Mesenteric fat pad (tissue), 1 donor: ENCODE results near the gene SLC22A8. TPM values are rescaled to one million over a fixed set of nuclear protein-coding genes. Genes with fewer than 3 reads are reported as not detected.
"Not testable (repeated sequence)": the region's sequence is repeated elsewhere in the genome, so short reads cannot be mapped to it uniquely, and the experiment has no call there.

Source experiments
- DNase-seq: peaks from one replicate; pipeline ENCODE4 v3.0.0-alpha.2; 2020; ENCODE audit warnings: low spot score
- long read RNA-seq: library from polyadenylated mRNA; unstranded; transcript quantifications from one replicate; pipeline ENCODE4 v2.0.0, GENCODE V29; 2020
- total RNA-seq: library from RNA; stranded (reverse); fragmentation: NEBNext Ultra II Directional; extraction: Animal tissue kit (Norgen Biotek cat#: 25700); gene quantifications from one replicate; pipeline ENCODE4 v1.2.1, GENCODE V29; 2021
- donor health status: DM: yes; HTN: yes; CAD: no.

Gene SLC22A8, protein sequence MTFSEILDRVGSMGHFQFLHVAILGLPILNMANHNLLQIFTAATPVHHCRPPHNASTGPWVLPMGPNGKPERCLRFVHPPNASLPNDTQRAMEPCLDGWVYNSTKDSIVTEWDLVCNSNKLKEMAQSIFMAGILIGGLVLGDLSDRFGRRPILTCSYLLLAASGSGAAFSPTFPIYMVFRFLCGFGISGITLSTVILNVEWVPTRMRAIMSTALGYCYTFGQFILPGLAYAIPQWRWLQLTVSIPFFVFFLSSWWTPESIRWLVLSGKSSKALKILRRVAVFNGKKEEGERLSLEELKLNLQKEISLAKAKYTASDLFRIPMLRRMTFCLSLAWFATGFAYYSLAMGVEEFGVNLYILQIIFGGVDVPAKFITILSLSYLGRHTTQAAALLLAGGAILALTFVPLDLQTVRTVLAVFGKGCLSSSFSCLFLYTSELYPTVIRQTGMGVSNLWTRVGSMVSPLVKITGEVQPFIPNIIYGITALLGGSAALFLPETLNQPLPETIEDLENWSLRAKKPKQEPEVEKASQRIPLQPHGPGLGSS
- total RNA-seq, result not detected
- long read RNA-seq, result 0 reads

DNA sequence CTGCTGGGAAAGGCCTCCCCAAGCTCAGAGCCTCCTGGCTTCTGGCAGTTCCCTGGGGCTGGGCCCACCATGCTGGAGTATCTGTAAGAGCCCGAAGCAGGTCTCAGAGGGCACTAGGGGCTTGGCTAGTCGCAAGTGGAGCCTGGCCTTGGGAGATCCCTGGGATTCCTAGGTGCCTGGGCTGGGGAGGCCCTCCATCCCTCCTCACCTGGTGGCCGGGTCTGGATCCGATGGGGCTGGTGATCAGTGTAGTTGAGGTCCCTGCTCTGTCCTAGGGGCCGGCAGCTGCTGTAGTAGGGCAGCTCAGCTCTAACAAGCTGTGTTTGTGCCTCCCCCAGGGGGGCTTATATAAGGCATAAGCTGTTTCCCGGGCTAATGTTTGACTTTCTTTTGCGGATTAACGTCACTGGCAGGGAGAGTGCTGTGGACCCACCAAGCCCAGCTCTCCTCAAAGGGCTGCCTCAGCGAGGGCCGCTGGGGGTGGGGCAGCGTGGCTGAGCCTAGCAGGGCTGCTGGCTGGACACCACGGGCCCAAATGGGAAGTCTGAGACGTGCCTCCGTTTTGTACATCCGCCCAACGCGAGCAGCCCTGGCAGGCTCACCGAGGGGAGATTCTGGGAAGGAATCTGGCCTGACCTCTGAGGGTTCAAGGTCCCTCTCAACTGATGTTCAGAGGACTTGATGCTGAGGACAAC, at the start of gene SLC22A8:
Gene SLC22A8, minus strand, starts transcription at position 321 of the 695 bp plus-strand sequence. CDS start 883 bp downstream, outside the sequence.
- DNase-seq, result peak; percentile 84

DNA sequence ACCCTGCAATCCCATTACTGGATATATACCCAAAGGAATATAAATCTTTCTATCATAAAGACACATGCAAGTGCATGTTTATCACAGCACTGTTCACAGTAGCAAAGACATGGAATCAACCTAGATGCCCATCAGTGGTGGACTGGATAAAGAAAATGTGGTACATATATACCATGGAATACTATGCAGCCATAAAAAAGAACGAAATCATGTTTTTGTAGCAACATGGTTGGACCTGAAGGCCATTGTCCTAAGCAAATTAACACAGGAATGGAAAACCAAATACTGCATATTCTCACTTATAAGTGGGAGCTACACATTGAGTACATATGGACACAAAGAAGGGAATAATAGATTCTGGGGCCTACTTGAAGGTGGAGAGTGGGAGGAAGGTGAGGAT, 30.6 kb upstream of the SLC22A8 start:
- not testable (repeated sequence) for DNase-seq

DNA sequence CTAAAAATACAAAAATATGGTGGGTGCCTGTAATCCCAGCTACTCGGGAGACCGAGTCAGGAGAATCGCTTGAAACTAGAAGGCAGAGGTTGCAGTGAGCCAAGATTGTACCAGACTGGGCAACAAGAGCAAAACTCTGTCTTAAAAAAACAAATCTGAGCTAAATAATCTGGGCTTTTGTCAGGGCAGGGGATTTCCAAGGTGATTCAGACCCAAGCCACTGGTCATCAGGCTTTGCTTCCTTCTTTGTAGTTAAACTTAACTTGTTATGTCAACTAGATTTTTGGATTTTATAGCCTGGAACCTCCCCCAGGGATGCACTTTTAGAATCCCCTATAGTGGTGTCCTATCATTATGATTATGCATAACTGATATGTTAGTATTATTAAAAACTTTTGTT, 27.0 kb upstream of the SLC22A8 start:
- no peak for DNase-seq

DNA sequence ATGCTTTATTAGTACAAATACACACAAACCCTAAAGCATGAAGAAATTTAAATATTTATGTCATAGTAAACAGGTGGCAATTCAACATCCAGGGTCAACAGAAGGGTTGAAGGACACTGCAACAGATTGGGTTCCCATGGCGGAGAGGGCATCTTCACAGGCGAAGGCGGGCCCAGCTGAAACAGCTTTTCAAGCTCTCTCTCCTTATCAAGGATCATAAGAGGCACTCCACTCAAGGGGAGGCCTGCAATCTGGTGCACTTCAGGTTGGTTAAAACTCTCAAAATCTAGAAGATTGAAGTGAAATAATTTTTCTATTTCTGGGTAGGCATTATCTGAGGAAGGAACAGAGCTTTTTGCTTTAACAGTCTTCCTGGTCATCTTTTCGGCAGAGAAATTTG, 16.8 kb upstream of the SLC22A8 start:
- no peak for DNase-seq

DNA sequence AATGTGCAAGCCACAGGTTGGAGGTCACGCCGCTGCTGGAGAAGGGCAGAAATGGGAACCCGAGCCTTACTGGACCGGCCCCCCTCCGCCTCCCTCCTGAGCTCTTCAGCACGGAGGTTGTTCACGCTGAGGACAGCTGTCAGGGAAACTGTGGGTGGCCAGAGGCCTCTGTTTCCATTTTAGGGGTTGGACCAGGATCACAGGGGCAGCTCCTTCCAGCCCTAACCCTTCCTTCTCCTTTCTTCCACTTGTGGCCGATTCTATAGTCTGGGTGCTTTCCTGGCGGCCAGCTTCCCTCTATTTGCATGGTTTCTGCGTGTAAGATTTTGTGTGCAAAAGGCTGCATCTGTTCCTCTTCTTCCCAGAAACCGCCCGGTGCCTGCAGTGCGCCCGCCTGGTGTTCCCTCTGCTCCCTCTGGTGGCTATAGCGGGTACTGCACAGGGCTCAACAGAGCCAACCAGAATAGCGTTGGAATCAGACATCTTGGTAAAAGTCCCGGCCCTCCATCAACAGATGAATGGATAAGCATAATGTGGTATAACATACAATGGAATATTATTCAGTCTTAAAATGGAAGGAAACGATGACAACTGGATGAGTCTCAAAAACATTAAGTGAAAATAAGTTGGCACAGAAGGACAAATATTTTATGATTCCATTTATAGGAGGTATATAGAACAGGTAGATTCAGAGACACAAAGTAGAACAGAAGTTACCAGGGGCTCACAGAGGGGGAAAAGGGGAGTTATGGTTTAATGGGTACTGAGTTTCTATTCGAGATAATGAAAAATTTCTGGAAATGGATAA, 8.4 kb upstream of the SLC22A8 start:
- DNase-seq, result peak; percentile 95

GRCh38 chr11:63023222-63023814, 7.7 kb upstream of the SLC22A8 start:
- no peak for DNase-seq

DNA sequence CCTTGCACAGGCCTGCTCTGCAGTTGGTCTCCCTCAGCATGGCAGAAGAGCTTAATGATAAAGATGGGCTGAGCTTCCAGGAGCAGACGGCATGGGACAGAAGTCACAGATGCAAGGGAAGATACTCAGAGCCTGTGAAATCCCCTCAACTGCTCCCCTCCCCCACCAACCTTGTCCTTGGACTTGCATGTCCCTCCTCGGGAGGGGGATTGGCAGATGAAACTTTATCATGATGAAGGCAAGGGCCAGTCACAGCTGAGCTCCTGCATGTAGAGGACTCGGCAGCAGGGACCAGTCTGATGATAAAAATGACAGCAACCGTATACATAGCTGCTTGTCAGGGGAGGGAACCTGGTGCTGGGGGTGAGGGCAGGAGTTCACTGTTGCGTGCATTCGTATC, 6.8 kb upstream of the SLC22A8 start:
- DNase-seq, result no peak

GRCh38 chr11:63020671-63021291, 5.1 kb upstream of the SLC22A8 start:
- no peak for DNase-seq

DNA sequence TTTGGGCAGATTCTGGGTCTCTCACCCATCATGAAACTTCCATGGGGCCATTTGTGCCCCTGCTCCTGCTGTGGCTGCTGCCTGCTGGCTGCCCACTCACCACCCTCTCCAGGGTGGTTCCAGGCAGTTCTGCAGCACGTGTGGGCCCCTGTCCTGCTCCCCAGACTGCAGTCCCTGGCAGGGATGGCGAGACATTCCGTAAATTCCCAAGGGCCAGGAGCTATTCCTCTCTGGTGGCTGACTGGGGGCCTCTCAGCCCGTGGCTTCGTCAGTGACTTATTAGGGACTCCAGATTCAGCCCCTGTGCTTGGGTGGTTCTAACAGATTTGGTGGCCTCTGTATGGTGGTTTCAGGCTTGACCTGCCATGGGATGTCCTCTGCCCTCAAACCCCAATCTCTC, 3.9 kb upstream of the SLC22A8 start:
- no peak for DNase-seq

DNA sequence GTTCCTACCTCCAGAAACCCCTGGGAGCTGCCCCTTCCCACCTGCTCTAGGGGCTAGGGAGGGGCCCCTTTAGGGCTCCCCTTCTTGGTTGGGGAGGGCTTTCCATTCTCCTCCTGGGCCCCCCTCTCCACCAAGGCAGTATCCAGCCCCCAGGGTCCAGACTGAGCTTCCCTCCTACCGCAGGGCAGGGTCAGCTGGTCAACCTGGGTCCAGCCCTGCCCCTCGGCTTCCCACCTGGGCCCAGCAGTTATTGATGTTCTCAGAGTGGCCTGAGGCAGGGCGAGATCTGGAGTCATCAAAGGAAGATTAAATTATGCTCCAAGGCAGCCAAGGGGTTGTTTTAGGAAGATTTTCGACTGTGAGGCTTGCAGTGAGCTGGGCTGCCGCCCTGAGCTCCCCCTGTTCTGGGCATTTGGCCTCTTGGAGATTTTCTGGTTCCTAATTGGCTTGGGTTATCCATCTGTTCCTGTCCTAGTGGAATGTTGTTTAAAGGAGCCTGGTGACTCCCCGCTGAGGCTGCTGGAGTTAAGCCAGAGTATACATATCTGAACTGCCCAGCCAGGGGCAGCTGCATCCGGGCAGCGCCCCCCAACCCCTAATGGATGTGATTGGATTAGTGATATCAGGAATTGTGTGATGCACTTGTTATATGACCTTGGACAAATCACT, 1.8 kb upstream of the SLC22A8 start:
- peak; percentile 55 for DNase-seq

- DNase-seq, result peak; percentile 84
Observed at GRCh38 chr11:63014408-63015055, 1.1 kb downstream of the SLC22A8 start.

- DNase-seq, result no peak
Observed at GRCh38 chr11:63012839-63013238, 2.8 kb downstream of the SLC22A8 start.

DNA sequence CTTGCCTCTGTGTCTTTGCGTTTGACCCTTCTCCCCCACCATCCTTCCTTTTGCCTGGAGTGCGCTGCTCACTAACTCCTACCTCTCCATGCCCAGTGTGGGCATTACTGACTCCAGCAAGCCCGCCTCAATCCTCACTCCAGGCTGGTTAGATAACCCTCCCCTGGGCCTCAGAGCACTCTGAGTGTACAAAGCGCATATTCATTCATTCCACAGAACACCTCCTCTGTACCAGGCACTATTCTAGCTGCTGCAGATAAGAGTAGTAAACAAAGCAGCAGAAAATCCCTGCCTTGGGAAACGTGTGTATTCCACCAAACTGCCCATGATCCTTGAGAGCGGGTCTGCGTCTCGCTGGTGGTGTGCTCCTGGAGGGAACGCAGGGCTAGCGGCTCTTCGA, 3.2 kb downstream of the SLC22A8 start:
- DNase-seq, result peak; percentile 14

GRCh38 chr11:63010934-63011439, 4.7 kb downstream of the SLC22A8 start:
- no peak for DNase-seq

- no peak for DNase-seq
Observed at GRCh38 chr11:63007920-63008319, 7.7 kb downstream of the SLC22A8 start.

- no peak for DNase-seq
Observed at GRCh38 chr11:63001456-63001855, 14.2 kb downstream of the SLC22A8 start.

DNA sequence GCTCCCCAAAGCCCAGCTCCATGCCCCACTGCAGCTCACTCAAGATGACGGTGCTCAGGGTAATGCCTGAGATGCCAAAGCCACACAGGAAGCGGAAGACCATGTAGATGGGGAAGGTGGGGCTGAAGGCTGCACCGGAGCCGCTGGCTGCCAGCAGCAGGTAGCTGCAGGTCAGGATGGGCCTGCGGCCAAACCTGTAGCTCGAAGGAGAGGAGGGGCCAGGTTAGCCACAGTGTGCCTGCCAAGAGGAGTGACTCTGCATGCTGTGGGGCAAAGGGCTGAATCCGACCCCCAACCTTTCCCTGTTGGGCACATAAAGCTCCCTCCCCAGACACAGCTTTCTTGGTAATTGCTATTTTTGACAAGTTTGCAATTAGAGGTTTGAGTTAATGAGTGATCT, 16.0 kb downstream of the SLC22A8 start:
- DNase-seq, result no peak

DNA sequence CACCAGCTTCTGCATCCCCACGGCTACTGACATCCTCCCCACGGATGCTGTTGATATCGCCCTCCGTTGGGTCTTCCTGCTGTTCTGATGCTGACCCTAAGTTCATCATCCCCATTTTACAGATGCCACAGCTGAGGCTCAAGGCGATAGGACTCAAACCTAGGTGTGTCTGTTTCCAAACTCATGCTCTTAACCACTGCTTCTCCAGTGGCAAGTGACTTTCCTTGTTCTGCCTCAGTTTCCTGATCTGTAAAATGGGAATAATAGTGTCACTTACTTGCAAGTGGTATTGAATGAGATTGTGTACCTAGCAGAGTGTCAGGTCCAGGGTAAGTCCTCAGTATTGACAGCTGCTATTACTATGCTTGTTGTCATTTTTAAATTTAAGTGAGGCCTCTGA, 16.5 kb downstream of the SLC22A8 start:
- DNase-seq, result no peak

DNA sequence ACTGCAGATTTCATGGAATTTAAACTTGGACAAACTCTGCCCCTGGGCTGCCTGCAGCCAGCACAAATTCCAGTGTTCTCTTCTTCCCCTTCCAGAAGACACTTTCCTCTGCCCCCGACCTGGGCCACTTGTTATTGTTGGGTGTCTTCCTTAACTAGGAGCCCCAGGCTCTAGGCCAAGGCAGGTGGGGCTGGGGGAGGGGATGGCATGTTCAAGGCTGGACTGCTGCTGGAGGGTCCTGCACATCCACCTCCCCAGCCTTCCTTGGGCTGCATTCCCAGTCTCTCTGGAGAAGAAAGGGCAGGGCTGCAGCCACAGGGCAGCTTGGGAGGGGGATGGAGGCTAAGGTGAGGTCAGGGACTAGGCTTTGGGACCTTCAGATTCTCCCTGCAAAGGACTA, 19.4 kb downstream of the SLC22A8 start:
- DNase-seq, result no peak
